SHP77 (cell line): ENCODE measurements around the gene ST7L.
"Not testable (repeated sequence)": the region's sequence is repeated elsewhere in the genome, so short reads cannot be mapped to it uniquely, and the experiment has no call there.

Experiments
- DNase-seq, 2 experiments: peaks; one replicate each; lab custom pipeline; 2025; lab: John Stamatoyannopoulos, UW

Gene ST7L

GRCh38 chr1:112492076-112492475, 126.9 kb downstream of the ST7L start:
- no peak for DNase-seq

- no peak for DNase-seq
Observed at GRCh38 chr1:112488141-112488540, 130.8 kb downstream of the ST7L start.

GRCh38 chr1:112487686-112488085, 131.3 kb downstream of the ST7L start:
- DNase-seq: not testable (repeated sequence)

- not testable (repeated sequence) for DNase-seq
Observed at GRCh38 chr1:112486063-112486462, 132.9 kb downstream of the ST7L start.

GRCh38 chr1:112478314-112478713, 140.6 kb downstream of the ST7L start:
- no peak for DNase-seq

DNA sequence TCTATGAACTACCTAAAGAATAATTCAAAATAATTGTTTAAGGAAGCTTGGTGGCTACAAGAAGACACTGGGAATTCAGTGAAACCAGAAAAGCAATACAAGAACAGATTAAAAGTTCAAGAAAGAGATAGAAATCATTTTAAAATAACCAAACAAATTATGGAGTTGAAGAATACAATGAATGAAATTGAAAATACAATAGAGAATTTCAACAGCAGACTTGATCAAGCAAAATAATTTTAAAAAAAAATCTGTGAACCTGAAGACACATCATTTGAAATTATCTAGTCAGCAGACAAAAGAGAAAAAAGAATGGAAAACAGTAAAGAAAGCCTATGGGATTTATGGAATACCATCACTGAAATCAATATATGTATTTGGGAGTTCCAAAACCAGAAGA, 141.4 kb downstream of the ST7L start:
- DNase-seq: no peak
